CD4-positive, alpha-beta T cell treated with Interleukin-10 for 1 hour (primary cell): ENCODE results near the gene DNAH6.

Experiments used
- DNase-seq: peaks from one replicate; pipeline ENCODE4 v3.0.0-alpha.2; 2020

The DNAH6 gene

DNA sequence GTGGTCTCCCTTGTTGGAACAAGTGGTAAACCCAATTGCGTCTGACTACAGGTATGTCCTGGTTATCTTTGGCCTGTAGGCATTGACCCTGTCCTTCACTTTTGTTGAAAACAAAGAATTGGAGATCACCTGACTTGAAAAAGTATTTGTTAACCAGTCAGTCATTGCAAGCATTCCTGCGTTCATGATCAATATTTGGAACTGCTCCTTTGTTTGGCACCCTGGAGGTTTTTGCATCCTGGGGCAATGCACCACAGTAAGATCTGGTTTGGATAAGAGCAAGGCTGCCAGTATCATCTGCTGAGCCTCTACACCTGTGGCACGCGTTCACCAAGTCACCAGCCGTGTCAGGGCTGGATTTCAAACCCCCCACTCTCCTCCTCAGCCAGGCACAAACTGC is 115.7 kb downstream of the DNAH6 start:
- DNase-seq, result no peak

DNA sequence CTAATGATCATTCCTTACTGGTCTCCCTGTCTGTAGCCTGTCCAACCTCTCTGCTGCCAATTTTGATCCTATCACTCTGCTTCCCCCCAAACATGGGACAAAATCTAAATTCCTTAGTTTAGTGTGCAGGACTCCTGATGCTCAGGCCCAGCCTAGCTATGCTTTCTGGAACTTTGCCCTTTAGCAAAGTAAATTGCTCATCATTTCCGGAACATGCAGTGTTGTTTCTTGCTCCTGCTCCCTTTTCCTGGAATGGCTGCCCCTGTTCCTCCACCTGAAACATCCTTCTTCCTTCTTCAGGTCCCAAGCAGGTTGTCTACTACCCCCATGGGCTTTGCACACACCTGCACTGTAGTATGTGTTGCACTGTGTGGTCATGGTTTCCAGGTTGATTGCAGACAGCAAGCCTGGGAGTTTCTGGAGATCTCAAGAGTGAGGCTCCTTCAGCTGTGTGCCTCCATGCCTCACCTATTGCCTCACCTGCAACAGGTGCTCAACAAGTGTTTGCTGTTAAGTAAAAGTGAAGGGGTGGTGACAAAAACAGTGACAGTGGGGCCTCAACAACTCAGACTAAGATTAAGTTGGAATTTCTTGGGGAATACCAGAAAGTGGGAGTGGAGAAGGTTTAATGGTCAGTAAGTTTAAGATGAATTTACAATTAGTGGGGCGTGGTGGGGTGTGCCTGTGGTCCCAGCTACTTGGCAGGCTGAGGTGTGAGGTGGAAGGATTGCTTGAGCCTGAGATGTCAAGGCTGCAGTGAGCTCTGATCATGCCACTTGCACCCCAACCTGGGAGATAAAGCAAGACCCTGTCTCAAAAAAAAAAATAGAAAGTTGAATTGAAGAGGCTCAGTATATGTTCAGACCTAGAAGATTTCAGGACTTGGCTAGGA is 120.0 kb downstream of the DNAH6 start:
- DNase-seq, result no peak

DNA sequence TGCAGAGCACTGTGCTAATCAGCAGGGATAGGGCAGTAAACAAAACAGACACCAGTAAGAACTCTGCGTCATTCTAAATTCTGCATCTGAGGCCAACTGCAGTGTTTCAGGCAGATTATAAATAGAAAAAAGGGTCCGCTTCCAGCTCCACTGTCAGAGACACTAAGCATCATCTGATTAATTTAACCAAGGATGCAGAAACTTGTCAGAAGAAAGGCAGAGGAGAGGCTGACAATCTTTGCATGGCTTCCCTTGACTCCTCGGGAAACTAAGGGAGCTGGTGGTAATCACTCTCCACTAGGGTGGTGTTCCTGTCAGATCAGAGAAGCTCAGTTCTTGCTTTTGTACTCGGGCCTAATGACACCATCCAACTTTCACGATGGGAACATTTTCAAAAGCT is 123.5 kb downstream of the DNAH6 start:
- no peak for DNase-seq

DNA sequence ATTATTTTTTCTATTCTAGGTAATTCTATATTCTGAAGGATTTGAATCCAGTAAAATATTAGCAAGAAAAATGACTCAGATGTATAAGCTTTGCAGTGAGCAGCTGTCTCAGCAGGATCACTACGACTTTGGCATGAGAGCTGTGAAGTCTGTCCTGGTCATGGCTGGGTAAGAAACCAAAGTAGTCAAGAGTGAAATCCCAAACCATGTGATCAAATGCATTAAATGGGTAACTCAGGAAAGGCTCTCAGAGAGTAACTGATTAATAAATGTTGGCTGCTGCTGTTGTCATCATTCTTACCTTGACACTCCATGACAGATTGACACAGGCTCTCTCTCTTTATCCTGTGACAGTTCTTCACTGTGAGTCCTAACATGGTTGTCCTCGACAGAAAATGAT is 124.1 kb downstream of the DNAH6 start:
- DNase-seq, result no peak

DNA sequence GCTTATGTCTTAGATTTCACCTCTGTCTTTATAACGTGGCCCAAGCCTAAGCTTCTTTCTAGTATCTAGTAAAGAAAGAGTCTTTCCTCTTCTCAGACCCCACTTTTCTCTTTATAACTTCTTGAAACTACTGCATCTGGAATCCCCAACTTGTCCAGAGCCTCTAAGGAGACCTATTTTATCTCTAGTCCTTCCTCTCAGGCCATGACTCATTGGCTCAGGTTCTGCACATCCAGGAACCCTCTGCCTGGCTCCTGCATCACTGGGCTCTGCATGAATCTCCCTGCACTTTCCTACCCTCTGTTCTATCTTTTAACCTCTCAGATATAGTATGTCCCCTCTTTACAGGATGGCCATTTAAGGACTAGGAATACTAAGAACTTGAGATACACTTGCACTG is 124.7 kb downstream of the DNAH6 start:
- no peak for DNase-seq

DNA sequence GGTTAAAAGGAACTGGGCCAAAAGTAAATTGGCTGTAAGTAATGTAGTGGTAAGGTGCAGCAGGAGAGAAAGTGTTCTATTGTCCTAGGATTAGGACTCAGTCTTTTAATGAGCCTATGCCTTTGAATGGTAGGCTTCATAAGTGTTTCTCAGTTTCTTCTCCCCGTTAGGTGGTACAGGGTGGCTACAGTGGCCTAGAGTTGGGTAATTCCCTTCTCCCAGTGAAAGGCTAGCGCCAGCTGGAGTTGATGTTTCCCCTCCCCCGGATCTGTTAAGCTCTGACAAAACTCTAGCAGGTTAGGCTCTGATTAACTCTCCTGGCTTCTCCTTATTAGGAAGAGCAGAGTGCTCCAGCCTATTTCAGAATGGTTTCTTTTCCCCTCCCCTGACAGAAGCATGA is 127.7 kb downstream of the DNAH6 start:
- DNase-seq, result no peak

DNA sequence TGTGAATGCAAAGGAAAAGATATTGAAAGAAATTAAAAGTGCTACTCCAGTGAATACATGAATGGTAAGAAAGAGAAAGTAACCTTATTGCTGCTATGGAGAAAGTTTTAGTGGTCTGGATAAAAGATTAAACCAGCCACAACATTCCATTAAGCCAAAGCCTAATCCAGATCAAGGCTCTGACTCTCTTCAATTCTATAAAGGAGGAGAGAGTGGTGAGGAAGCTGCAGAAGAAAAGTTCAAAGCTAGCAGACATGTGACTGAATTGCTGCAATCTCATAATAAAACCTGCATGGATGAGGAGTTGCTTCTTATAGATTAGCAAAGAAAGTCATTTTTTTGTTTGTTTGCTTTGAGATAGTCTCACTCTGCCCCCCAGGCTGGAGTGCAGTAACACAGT is 130.2 kb downstream of the DNAH6 start:
- DNase-seq, result no peak

DNA sequence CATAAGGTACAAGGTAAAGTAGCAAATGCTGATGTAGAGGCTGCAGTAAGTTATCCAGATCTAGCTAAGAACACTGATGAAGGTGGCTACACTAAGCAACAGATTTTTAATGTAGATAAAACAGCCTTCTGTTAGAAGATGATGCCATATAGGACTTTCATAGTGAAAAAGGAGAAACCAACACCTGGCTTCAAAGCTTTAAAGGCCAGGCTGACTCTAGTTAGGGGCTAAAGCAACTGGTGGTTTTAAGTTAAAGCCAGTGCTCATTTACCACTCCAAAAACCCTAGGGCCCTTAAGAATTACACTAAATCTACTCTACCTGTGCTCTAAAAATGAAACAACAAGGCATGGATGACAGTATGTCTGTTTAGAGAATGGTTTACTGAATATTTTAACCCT is 131.0 kb downstream of the DNAH6 start:
- no peak for DNase-seq

DNA sequence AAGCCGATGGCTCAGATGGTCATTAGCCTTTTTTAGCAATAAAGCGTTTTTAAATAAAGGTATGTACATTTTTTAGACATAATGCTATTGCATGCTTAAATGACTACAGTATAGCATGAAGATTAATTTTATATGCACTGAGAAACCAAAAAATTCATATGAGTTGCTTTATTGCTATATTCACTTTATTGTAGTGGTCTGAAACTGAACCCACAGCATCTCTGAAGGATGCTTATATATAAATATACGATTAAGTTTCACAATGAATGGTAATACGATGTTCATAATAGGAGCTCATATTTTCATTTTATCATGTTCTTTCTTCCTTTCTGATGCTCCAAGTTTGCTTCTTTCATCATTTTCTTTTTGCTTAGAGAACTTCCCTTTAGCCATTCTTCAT is 132.8 kb downstream of the DNAH6 start:
- DNase-seq, result no peak

DNA sequence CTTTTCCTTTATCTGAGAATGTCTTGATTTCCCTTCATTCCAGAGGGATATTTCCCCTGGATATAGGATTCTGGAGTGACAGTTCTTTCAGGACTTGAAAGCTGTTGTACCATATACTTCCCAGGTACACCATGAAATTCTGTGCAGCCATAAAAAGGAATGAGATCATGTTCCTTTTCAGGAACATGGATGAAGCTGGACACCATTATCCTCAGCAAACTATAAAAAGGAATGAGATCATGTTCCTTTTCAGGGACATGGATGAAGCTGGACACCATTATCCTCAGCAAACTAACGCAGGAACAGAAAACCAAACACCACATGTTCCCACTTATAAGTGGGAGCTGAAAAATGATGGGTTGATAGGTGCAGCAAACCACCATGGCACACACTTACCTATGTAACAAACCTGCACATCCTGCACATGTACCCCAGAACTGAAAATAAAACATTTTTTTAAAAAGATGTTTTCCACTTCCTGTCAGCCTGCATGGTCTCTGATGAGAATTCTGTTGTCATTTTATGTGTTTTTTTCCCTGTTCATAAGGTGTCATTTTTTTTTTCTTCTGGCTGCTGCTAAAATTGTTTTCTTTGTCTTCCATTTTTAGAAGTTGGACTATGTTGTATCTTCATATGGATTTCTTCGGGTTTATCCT is 133.3 kb downstream of the DNAH6 start:
- DNase-seq, result peak; percentile 23

DNA sequence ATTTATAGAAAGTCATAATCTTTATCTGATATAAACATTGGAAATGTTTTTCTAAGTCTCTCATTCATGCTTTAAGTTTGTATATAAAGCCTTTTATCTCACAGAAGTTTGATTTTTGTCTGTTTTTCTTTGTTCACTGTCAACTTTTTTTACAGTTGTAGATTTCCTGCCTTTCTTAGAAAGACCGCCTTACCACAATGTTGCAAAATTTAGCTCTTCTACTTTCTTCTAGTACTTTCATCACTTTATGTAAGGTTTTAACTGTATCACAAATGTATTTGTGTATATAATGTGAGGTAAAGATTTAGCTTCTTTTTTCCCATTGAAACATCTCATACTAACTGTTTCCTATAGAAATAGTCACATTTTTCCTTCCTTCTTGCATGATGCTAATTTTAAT is 136.1 kb downstream of the DNAH6 start:
- peak; percentile 16 for DNase-seq

DNA sequence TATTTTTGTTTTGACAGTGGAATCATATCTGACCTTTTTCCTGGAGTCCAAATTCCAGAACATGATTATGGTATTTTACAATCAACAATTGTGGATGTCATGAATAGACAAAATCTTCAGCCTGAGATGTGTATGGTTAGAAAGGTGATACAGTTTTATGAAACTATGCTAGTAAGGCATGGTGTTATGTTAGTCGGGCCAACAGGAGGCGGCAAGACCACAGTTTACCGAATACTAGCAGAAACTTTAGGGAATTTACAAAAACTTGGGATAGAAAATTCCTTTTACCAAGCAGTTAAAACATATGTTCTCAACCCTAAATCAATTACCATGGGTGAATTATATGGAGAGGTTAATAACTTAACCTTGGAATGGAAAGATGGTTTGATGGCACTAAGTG is 137.0 kb downstream of the DNAH6 start:
- DNase-seq, result no peak

DNA sequence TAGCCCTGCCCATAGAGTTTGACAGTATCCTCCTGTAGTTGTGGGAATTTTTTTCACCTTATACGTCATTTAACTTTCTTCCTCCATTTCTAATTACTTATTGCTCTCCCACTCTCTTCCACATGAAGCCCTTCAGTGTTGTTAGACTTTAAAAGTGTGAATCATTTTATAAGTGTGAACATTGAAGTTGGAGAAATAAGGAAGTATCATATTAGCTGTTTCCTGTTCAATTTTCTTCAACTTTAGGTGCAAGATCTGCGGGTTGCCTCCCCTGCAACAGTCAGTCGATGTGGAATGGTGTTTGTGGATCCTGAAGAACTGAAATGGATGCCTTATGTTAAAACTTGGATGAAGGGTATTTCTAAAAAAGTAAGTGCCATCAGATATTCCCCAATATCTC is 138.1 kb downstream of the DNAH6 start:
- no peak for DNase-seq

DNA sequence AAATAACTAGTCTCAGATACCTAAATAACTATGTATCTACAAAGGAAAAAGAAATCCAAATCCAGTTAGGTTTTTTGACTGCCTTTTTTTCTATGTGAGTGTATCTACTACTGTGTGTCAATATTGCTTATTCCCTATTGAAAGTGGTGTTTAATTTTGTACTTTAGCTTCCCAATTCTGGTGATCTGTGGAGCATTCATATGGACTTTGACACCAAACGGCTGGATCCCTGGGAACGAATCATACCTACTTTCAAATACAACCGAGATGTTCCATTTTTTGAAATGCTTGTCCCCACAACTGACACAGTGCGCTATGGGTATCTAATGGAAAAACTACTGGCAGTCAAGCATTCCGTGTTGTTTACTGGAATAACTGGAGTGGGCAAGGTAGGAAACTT is 152.8 kb downstream of the DNAH6 start:
- no peak for DNase-seq

DNA sequence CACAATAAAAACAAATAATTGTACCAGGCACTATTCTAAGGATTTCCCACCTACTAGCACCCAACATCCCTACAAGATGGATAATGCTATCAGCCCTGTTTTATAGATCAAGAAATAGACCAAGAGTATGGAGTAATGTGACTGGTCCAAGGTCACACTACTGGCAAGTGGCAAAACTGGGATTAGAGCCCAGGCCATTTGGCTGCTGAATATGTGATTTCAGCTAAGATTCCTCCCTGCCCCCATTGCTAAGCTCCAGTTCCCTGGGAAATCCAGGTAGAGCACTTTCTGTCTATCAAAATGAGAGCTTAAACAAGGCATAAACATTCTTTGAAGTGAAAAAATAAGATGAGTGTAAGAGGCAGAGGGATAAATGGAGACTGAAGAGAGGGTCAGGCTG is 157.8 kb downstream of the DNAH6 start:
- DNase-seq, result no peak

DNA sequence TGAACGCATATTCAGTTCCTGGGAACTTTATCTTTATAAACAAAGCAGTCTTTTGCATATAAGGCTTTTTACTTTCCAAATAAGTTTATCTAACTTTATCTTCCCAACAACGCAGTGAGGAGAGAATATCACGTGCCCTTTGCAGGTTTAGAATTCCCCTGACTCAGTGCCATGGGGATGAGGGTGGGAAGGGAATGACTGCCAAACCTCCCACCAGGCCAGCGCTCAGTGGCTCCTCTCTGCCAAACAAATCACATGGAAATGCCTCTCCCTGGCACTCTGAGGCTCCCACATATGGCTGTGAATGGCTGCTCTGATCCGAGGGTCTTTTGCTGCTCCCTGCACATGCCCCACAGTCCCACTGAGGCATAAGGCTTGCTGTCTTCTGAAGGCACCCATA is 158.3 kb downstream of the DNAH6 start:
- DNase-seq, result no peak

DNA sequence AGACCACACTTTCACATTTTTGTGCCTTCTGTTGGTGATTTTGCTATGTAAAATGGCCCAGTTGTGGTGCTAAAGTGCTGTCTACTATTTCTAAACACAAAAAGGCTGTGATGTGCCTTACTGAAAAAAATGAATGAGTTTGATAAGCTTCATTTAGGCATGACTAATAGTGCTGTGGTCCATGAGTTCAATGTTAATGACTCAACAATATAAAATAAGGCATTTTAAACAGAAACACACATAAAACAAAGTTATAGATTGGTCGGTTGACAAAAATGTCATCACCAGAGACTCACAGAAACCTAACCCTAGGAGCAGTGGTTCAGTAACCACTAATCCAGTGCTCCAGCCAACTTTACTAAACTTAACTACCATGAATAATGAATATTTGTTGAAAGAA is 160.0 kb downstream of the DNAH6 start:
- no peak for DNase-seq

DNA sequence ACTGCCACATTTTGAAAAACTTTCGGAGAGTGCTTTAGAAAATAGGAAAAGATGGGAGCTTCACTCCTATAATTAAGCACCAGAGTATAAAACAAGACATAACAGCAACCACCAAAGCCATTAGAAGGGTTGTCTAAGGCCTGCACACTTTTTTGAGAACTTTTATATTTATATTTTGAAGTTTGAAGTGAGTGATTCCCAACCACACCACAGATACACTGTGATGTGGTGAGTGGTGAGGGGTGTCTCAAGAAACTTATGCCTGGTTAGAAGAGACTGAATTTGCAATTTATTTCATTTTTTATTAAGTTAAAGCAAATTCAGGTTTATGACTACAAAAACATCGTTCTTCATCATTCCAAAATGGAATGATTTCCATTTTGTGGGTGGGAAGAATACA is 161.9 kb downstream of the DNAH6 start:
- DNase-seq, result no peak

DNA sequence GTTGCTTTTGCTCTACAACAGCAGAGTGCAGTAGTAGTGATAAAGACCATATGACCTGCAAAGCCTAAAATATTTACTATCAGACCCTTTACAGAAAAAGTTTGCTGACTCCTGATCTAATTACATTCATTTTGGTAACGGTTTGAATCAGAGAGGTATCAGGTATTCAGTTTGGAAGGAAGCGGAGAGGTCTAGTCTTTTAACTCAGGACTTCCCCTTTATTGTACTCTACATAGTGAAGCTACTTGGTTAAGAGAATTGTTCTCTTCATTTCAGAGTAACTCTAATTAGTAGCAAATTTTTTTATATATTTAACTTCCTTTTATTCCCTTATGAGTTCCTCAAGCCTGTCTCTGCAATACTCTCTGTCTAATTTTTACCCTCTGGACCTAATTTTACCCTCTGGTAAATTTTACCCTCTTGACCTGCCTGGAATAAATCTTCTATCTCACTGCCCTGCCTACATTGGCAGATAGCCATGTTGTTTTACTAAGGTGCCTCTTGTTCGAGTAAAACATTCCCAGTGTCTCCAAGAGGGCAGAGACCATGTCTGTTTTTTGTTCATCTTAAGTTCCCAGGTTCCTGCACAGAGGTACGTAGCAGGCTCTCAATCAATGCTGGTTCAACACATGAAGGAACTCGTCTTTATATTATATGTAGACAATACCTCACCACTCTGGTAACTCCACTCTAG is 170.6 kb downstream of the DNAH6 start:
- no peak for DNase-seq

DNA sequence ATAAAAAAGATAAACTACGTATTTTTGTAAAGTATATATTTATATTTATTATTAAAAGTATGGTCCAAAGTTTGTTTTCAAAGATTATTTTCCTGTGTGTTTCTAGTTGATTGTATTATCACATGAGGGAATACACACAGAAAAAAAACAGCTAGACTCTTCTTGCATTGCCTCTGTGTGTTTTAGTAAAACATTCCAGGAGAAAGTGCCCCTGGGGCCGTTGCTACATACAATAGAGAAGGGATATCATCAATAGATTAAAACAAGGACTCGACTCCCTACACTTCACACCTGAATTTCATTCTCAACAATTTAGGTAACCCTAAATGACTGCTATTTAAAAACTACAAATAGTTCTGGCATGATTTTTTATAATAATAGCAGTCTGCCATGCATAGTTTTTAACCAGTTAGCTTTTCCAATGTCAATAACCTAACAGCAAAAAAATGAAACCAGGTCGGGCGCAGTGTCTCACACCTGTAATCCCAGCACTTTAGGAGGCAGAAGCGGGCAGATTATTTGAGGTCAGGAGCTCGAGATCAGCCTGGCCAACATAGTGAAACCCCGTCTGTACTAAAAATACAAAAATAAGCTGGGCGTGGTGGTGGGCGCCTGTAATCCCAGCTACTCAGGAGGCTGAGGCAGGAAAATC is 171.3 kb downstream of the DNAH6 start:
- DNase-seq, result no peak

DNA sequence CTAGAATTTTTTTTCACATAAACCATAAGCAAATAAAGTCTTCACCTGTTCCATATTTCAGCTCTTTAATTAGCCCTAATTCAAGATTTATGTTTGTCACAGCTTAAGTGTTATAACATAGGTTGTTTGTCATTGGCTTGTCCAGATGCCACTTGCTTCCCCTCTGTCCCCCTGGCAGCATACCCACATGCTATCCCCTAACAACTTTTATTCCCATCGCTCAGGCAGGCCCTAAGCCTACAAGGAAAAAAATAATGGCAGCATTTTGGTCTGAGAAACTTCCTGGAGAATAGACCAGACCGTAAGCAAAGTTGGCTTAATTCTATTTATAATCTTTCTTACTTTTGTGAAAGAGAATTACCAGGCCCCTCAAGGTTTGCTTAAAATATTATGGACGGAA is 173.9 kb downstream of the DNAH6 start:
- no peak for DNase-seq

DNA sequence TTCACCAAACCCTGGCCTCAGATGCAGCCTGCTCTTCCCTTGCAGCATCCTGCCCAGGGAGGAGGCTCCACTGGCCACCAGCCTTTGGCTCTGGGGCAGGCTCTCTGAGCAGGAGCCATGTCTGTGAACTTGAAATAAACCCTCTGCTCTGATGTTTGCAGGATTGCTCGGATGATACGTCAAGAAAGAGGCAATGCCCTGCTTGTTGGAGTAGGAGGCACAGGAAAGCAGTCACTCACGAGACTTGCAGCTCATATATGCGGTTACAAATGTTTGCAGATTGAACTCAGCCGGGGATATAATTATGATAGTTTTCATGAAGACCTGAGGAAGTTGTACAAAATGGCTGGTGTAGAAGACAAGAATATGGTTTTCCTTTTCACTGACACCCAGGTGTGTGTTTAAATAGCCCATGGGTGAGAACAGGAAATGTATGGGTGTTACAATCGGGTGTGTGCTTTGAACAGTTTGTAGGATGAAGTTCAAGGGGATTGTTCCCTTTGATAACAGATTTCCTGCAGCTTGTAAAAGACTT is 177.9 kb downstream of the DNAH6 start:
- DNase-seq, result peak; percentile 52

DNA sequence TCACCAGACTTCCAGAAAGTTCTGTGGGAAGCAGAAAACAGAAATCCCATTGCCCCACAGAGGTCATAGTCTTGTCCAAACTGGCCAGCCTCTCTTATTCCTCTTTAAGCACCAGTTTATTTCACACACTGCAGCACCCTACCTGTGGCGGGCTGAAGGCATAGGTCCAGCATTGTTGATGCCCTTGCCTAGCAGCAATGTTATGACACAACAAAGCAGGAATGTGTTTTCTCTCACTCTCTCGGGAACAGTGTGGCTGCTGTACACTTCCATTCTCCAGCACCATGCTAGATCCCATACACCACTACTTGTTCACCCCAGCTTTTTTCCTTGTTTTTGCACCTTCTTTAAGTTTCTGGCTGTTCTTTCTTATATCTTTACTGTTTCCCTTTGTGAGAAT is 181.6 kb downstream of the DNAH6 start:
- no peak for DNase-seq
